Spleen (tissue), 7 donors: Measurements from ENCODE around the gene KIF5C.

ENCODE experiments used
- CTCF ChIP-seq, 11 experiments: fragments of 200-600 bp in 7 of 11; fragments of 450-650 bp in 4 of 11; sonication (generic) in 4 of 11; IDR thresholded peaks in 8 of 11; conservative IDR thresholded peaks in 3 of 11; 1 replicate in 7 of 11; 2 replicates in 4 of 11; pipeline versions ENCODE4 v1.4.0 to v1.8.0; 2016 to 2021; ENCODE audit warnings: antibody characterized with exemption in 11 of 11, inconsistent platforms in 4 of 11, mild to moderate bottlenecking in 1 of 11
- POLR2A ChIP-seq, 3 donors: fragments of 450-650 bp; IDR thresholded peaks; one replicate each; pipeline ENCODE4 v1.5.1; 2017; ENCODE audit warnings: antibody characterized with exemption in 3 of 3, mild to moderate bottlenecking in 1 of 3
- POLR2AphosphoS5 ChIP-seq, 3 donors: sonication (generic); formaldehyde crosslinking; IDR thresholded peaks; one replicate each; pipeline ENCODE4 v1.5.1; 2017; ENCODE audit warnings: antibody characterized with exemption in 3 of 3
- donor health status: DM: no; HTN: no; CAD: no; lungs with moderate emphysema.
- donor health status: DM: no; HTN: no; CAD: no.
- donor health status: DM: no; HTN: no; CAD: no.

GRCh38 chr2:148826791-148827190 is 48.2 kb upstream of the KIF5C start:
- TF ChIP-seq POLR2A (IDR thresholded peaks at IDR 0.05) (no peak), CTCF (IDR thresholded peaks at IDR 0.05 in 8 of 11, conservative IDR thresholded peaks at IDR 0.05 in 3 of 11) (no peak), POLR2AphosphoS5 (IDR thresholded peaks at IDR 0.05) (no peak)
